H9 (cell line): ENCODE measurements around the gene NEMP1. TPM values are rescaled to one million over a fixed set of nuclear protein-coding genes. Genes with fewer than 3 reads are reported as not detected.
A peak's percentile ranks its signal among the peaks of the same experiment; 100 is the strongest.

Experiments used
- DNase-seq: peaks from one replicate; pipeline ENCODE4 v3.0.0-alpha.2; 2017
- H2AFZ ChIP-seq: one replicate; pipeline ENCODE4 v1.6.1; 2013; ENCODE audit warnings: mild to moderate bottlenecking, low read length, control low read depth, moderate library complexity
- H2AK5ac ChIP-seq: 2 replicates; pipeline ENCODE4 v1.6.1; 2013; ENCODE audit warnings: low read length, control low read depth, mixed read lengths; ENCODE audit not compliant: insufficient read length
- H2BK120ac ChIP-seq: one replicate; pipeline ENCODE4 v1.6.1; 2013; ENCODE audit warnings: low read depth, mild to moderate bottlenecking, low read length, control low read depth, inconsistent platforms; ENCODE audit not compliant: poor library complexity, severe bottlenecking
- H2BK12ac ChIP-seq: 2 replicates; pipeline ENCODE4 v1.6.1; 2013; ENCODE audit warnings: low read length, control low read depth, mixed read lengths, low read depth; ENCODE audit not compliant: insufficient read length
- H2BK15ac ChIP-seq: 2 replicates; pipeline ENCODE4 v1.6.1; 2013; ENCODE audit warnings: low read depth, low read length, control low read depth
- H2BK20ac ChIP-seq: one replicate; pipeline ENCODE4 v1.6.1; 2013; ENCODE audit warnings: low read depth, mild to moderate bottlenecking, low read length, control low read depth, inconsistent platforms; ENCODE audit not compliant: poor library complexity, severe bottlenecking
- H2BK5ac ChIP-seq: 2 replicates; pipeline ENCODE4 v1.6.1; 2013; ENCODE audit warnings: low read length, control low read depth, mixed read lengths; ENCODE audit not compliant: insufficient read length
- H3K14ac ChIP-seq: 2 replicates; pipeline ENCODE4 v1.6.1; 2013; ENCODE audit warnings: low read length, control low read depth; ENCODE audit not compliant: insufficient read depth
- H3K18ac ChIP-seq: 2 replicates; pipeline ENCODE4 v1.6.1; 2013; ENCODE audit warnings: low read depth, mild to moderate bottlenecking, mixed read lengths, low read length, control low read depth; ENCODE audit not compliant: insufficient read length
- H3K23ac ChIP-seq: 2 replicates; pipeline ENCODE4 v1.6.1; 2013; ENCODE audit warnings: low read length, control low read depth, mixed read lengths, low read depth; ENCODE audit not compliant: insufficient read length
- H3K23me2 ChIP-seq: 2 replicates; pipeline ENCODE4 v1.6.1; 2013; ENCODE audit warnings: low read depth, mild to moderate bottlenecking, mixed read lengths, low read length, control low read depth; ENCODE audit not compliant: insufficient read length, poor library complexity, severe bottlenecking
- H3K27ac ChIP-seq: 2 replicates; pipeline ENCODE4 v1.5.1; 2013; ENCODE audit warnings: low read length, control low read depth, mixed read lengths, low read depth; ENCODE audit not compliant: insufficient read length
- H3K27me3 ChIP-seq: 2 replicates; pipeline ENCODE4 v1.6.1; 2013; ENCODE audit warnings: low read length, control low read depth, inconsistent platforms; ENCODE audit not compliant: insufficient read depth
- H3K4ac ChIP-seq: 2 replicates; pipeline ENCODE4 v1.6.1; 2013; ENCODE audit warnings: low read depth, mild to moderate bottlenecking, control low read depth, inconsistent platforms, low read length, moderate library complexity
- H3K4me1 ChIP-seq: 2 replicates; pipeline ENCODE4 v1.6.1; 2013; ENCODE audit warnings: low read length, control low read depth, inconsistent platforms; ENCODE audit not compliant: insufficient read depth
- H3K4me2 ChIP-seq: 2 replicates; pipeline ENCODE4 v1.6.1; 2013; ENCODE audit warnings: low read length, control low read depth, mixed read lengths; ENCODE audit not compliant: insufficient read length, insufficient read depth
- H3K56ac ChIP-seq: 2 replicates; pipeline ENCODE4 v1.6.1; 2013; ENCODE audit warnings: low read depth, mild to moderate bottlenecking, mixed read lengths, low read length, control low read depth; ENCODE audit not compliant: insufficient read length
- H3K79me1 ChIP-seq: 2 replicates; pipeline ENCODE4 v1.6.1; 2013; ENCODE audit warnings: low read depth, mild to moderate bottlenecking, moderate library complexity, low read length, control low read depth, inconsistent platforms; ENCODE audit not compliant: insufficient read depth, poor library complexity, severe bottlenecking
- H3K79me2 ChIP-seq: 2 replicates; pipeline ENCODE4 v1.6.1; 2013; ENCODE audit warnings: low read length, control low read depth, inconsistent platforms; ENCODE audit not compliant: insufficient read depth
- H3K9ac ChIP-seq: 2 replicates; pipeline ENCODE4 v1.6.1; 2013; ENCODE audit warnings: low read length, control low read depth, mixed read lengths; ENCODE audit not compliant: insufficient read length; ENCODE audit errors: extremely low read depth
- H3K9me3 ChIP-seq: one replicate; pipeline ENCODE4 v1.6.1; 2013; ENCODE audit warnings: low read depth, low read length, inconsistent platforms; ENCODE audit not compliant: control insufficient read depth
- H3T11ph ChIP-seq: one replicate; pipeline ENCODE4 v1.6.1; 2013; ENCODE audit warnings: mild to moderate bottlenecking, low read length, control low read depth, inconsistent platforms
- H4K20me1 ChIP-seq: one replicate; pipeline ENCODE4 v1.6.1; 2013; ENCODE audit not compliant: control insufficient read depth, insufficient read length, insufficient read depth
- H4K5ac ChIP-seq: 2 replicates; pipeline ENCODE4 v1.6.1; 2013; ENCODE audit warnings: low read depth, mild to moderate bottlenecking, mixed read lengths, low read length, control low read depth; ENCODE audit not compliant: insufficient read length
- H4K8ac ChIP-seq: replicated peaks from 2 replicates; pipeline ENCODE4 v1.6.1; 2013; ENCODE audit warnings: low read length, control low read depth, mixed read lengths, low read depth; ENCODE audit not compliant: insufficient read length
- H4K91ac ChIP-seq: 2 replicates; pipeline ENCODE4 v1.6.1; 2013; ENCODE audit warnings: low read depth, mild to moderate bottlenecking, moderate library complexity, mixed read lengths, low read length, control low read depth; ENCODE audit not compliant: insufficient read length
- H3K27ac Mint-ChIP-seq, 3 experiments: 2 replicates in 2 of 3; 3 replicates in 1 of 3; pipeline ENCODE4 v1.8.0; 2020 to 2021; ENCODE audit warnings: mixed read lengths in 3 of 3, mild to moderate bottlenecking in 1 of 3, moderate library complexity in 1 of 3
- H3K27me3 Mint-ChIP-seq: 2 replicates; pipeline ENCODE4 v1.8.0; 2021; ENCODE audit warnings: low read depth, mild to moderate bottlenecking, moderate library complexity, mixed read lengths
- H3K36me3 Mint-ChIP-seq, 3 experiments: 2 replicates in 2 of 3; 3 replicates in 1 of 3; pipeline ENCODE4 v1.8.0; 2020 to 2021; ENCODE audit warnings: low read depth in 3 of 3, mixed read lengths in 3 of 3; ENCODE audit not compliant: insufficient read depth in 1 of 3
- H3K4me1 Mint-ChIP-seq, 2 experiments: 2 replicates each; pipeline ENCODE4 v1.8.0; 2020; ENCODE audit warnings: mixed read lengths in 2 of 2
- H3K4me3 Mint-ChIP-seq, 2 experiments: 2 replicates in 1 of 2; 3 replicates in 1 of 2; pipeline ENCODE4 v1.8.0; 2020 to 2021; ENCODE audit warnings: mild to moderate bottlenecking in 2 of 2, mixed read lengths in 2 of 2, moderate library complexity in 1 of 2
- H3K9me3 Mint-ChIP-seq, 2 experiments: 2 replicates in 1 of 2; 3 replicates in 1 of 2; pipeline ENCODE4 v1.8.0; 2020; ENCODE audit warnings: mild to moderate bottlenecking in 2 of 2, mixed read lengths in 2 of 2, moderate library complexity in 1 of 2
- CTCF ChIP-seq: fragments of 200-600 bp; sonication (generic); conservative IDR thresholded peaks from 3 replicates; pipeline ENCODE4 v1.8.0; 2021; ENCODE audit warnings: antibody characterized with exemption, mild to moderate bottlenecking
- WGBS: extraction: QIAGEN DNeasy Blood & Tissue Kit; methylation state at CpG from one replicate; pipeline ENCODE4 v1.1.7; 2013; ENCODE audit warnings: missing lambda C conversion rate, low lambda C conversion rate, mixed read lengths; ENCODE audit not compliant: insufficient read length; ENCODE audit errors: extremely low coverage; 5-methylcytosine and 5-hydroxymethylcytosine counted together
- total RNA-seq: library from RNA; stranded (reverse); gene quantifications from 2 replicates; pipeline ENCODE4 v1.2.1, GENCODE V29; 2021

NEMP1 gene
- total RNA-seq, 1 experiment from 2014 or later: 50.1 TPM

GRCh38 chr12:57087691-57088353 is 9.2 kb upstream of the NEMP1 start:
- Histone ChIP-seq H2BK120ac (no peak overlapping the region), H2BK15ac (no peak overlapping the region), H3K4me2 (peak overlapping the region; percentile 63), H3T11ph (no peak overlapping the region), H2AFZ (no peak overlapping the region), H3K27me3 (no peaks in the 10 kb centered on the region), H3K79me1 (no peaks in the 10 kb centered on the region), H4K8ac (no peak overlapping the region), H4K20me1 (no peaks in the 10 kb centered on the region), H3K27ac (peak overlapping the region; percentile 27), H2BK5ac (no peak overlapping the region), H3K18ac (peak overlapping the region; percentile 12), H4K91ac (no peak overlapping the region), H3K4me1 (no peaks in the 10 kb centered on the region), H4K5ac (no peak overlapping the region), H2BK12ac (no peak overlapping the region), H3K9me3 (no peaks in the 10 kb centered on the region), H3K23me2 (peaks cover 9% of the 10 kb centered on the region), H3K4ac (no peak overlapping the region), H2BK20ac (no peak overlapping the region), H2AK5ac (no peak overlapping the region), H3K23ac (no peak overlapping the region), H3K9ac (peak overlapping the region; percentile 5), H3K56ac (no peak overlapping the region), H3K79me2 (no peaks in the 10 kb centered on the region; the same call in 1 of the 2 replicates), H3K14ac (peak overlapping the region; percentile 7; the same call in 1 of the 2 replicates)
- H3K4me1 Mint-ChIP-seq: peaks cover 41 to 47% of the 10 kb centered on the region in 2 experiments
- no peaks in the 10 kb centered on the region for H3K27me3 Mint-ChIP-seq
- no CpG with 5 or more reads among the region's 37 CpGs for WGBS
- peak overlapping the region; percentile 97 to 100 (median 98) for H3K27ac Mint-ChIP-seq
- peak; percentile 98 for DNase-seq
- peaks cover 9 to 29% (median 28%) of the 10 kb centered on the region in 3 experiments for H3K36me3 Mint-ChIP-seq
- peak overlapping the region; percentile 79 to 91 for H3K4me3 Mint-ChIP-seq
- no peak for TF ChIP-seq CTCF
- H3K9me3 Mint-ChIP-seq: no peaks in the 10 kb centered on the region; a peak in 1 of 5 replicates
